GM19372 (cell line): Measurements from ENCODE around the gene ZNF580.

Experiments used
- ATAC-seq: cut with Tn5 transposase; IDR thresholded peaks from one replicate; pipeline ENCODE4 v1.9.1; 2021; ENCODE audit warnings: mild to moderate bottlenecking, low read depth, moderate library complexity; ENCODE audit not compliant: unreplicated experiment

Gene ZNF580

GRCh38 chr19:55674841-55675660 lies 34.2 kb downstream of the ZNF580 start, which contains the start of gene EPN1:
TSS of gene EPN1 (plus strand) at chr19:55675226. CDS start at chr19:55678628, 3,402 bp downstream.
- ATAC-seq = peak; percentile 73

- no peak for ATAC-seq
Observed at GRCh38 chr19:55675661-55676354, 35.0 kb downstream of the ZNF580 start.

GRCh38 chr19:55676383-55676782 lies 35.6 kb downstream of the ZNF580 start:
- no peak for ATAC-seq

- no peak for ATAC-seq
Observed at GRCh38 chr19:55676889-55677505, 36.2 kb downstream of the ZNF580 start.

- ATAC-seq = no peak
Observed at GRCh38 chr19:55677572-55678028, 36.8 kb downstream of the ZNF580 start.

GRCh38 chr19:55678121-55678671 lies 37.4 kb downstream of the ZNF580 start:
- ATAC-seq = peak; percentile 58

- ATAC-seq = no peak
Observed at GRCh38 chr19:55679343-55680257, 38.8 kb downstream of the ZNF580 start.

GRCh38 chr19:55680339-55681130 lies 39.7 kb downstream of the ZNF580 start:
- ATAC-seq = no peak

GRCh38 chr19:55681131-55682092 lies 40.6 kb downstream of the ZNF580 start:
- ATAC-seq = no peak

- ATAC-seq = no peak
Observed at GRCh38 chr19:55683449-55684261, 42.9 kb downstream of the ZNF580 start.

- no peak for ATAC-seq
Observed at GRCh38 chr19:55684946-55685681, 44.3 kb downstream of the ZNF580 start.

- ATAC-seq = no peak
Observed at GRCh38 chr19:55685776-55686175, 45.0 kb downstream of the ZNF580 start.

GRCh38 chr19:55686311-55687050 lies 45.7 kb downstream of the ZNF580 start:
- ATAC-seq = no peak

GRCh38 chr19:55687281-55688201 lies 46.7 kb downstream of the ZNF580 start:
- ATAC-seq = no peak
